Smooth muscle cell (in vitro differentiated cells): Measurements from ENCODE around the gene CFH. TPM values are rescaled to one million over a fixed set of nuclear protein-coding genes. Genes with fewer than 3 reads are reported as not detected.
"Not testable (repeated sequence)": the region's sequence is repeated elsewhere in the genome, so short reads cannot be mapped to it uniquely, and the experiment has no call there.

Experiments
- DNase-seq: peaks from one replicate; lab custom pipeline; 2025; ENCODE audit not compliant: unreplicated experiment; lab: John Stamatoyannopoulos, UW
- H2AFZ ChIP-seq: fragments of 200-600 bp; sonication (generic); 2 replicates; pipeline ENCODE4 v1.6.0; 2016; ENCODE audit warnings: antibody characterized with exemption, low read depth, mild to moderate bottlenecking
- H3F3A ChIP-seq: fragments of 200-600 bp; sonication (generic); 2 replicates; pipeline ENCODE4 v1.6.0; 2017; ENCODE audit warnings: antibody characterized with exemption, low read depth
- H3K27ac ChIP-seq: fragments of 200-600 bp; sonication (generic); 2 replicates; pipeline ENCODE4 v1.5.1; 2016; ENCODE audit warnings: low read depth, mild to moderate bottlenecking
- H3K27me3 ChIP-seq: fragments of 200-600 bp; sonication (generic); 2 replicates; pipeline ENCODE4 v1.6.1; 2016; ENCODE audit warnings: low read depth, mild to moderate bottlenecking
- H3K36me3 ChIP-seq: fragments of 200-600 bp; sonication (generic); 2 replicates; pipeline ENCODE4 v1.5.1; 2016; ENCODE audit warnings: low read depth
- H3K4me1 ChIP-seq: fragments of 200-600 bp; sonication (generic); 2 replicates; pipeline ENCODE4 v1.5.1; 2016; ENCODE audit warnings: low read depth
- H3K4me2 ChIP-seq: fragments of 200-600 bp; sonication (generic); 2 replicates; pipeline ENCODE4 v1.6.0; 2016; ENCODE audit warnings: mild to moderate bottlenecking
- H3K4me3 ChIP-seq: fragments of 200-600 bp; sonication (generic); 2 replicates; pipeline ENCODE4 v1.5.1; 2016; ENCODE audit warnings: mild to moderate bottlenecking
- H3K79me2 ChIP-seq: fragments of 200-600 bp; sonication (generic); 2 replicates; pipeline ENCODE4 v1.6.0; 2016; ENCODE audit warnings: low read depth, mild to moderate bottlenecking
- H3K9ac ChIP-seq: fragments of 200-600 bp; sonication (generic); 2 replicates; pipeline ENCODE4 v1.6.0; 2016; ENCODE audit warnings: low read depth
- H3K9me3 ChIP-seq: fragments of 200-600 bp; sonication (generic); replicated peaks from 2 replicates; pipeline ENCODE4 v1.5.1; 2016; ENCODE audit warnings: low read depth
- H4K20me1 ChIP-seq: fragments of 200-600 bp; sonication (generic); 2 replicates; pipeline ENCODE4 v1.6.0; 2016; ENCODE audit warnings: low read depth
- CTCF ChIP-seq: fragments of 200-600 bp; sonication (generic); IDR thresholded peaks from 2 replicates; pipeline ENCODE4 v1.5.1; 2017; ENCODE audit warnings: borderline replicate concordance, mild to moderate bottlenecking, antibody characterized with exemption; ENCODE audit not compliant: insufficient read depth, poor library complexity, severe bottlenecking
- WGBS: methylation state at CpG from one replicate; pipeline ENCODE4 v1.1.7; 2016; ENCODE audit warnings: low lambda C conversion rate; 5-methylcytosine and 5-hydroxymethylcytosine counted together
- polyA plus RNA-seq: library from polyadenylated mRNA; unstranded; fragments of >200 nt; fragmentation: Nextera tagmentation; extraction: Ambion mirVana; gene quantifications from 2 replicates; pipeline ENCODE4 v1.2.1, GENCODE V29; 2016
- total RNA-seq: library from RNA; depleted of rRNA; stranded (reverse); fragments of >200 nt; gene quantifications from 2 replicates; pipeline ENCODE4 v1.2.3, GENCODE V29; 2014

Gene CFH
- total and polyA plus RNA-seq, 2 experiments from 2014 or later: 71.2 to 99.5 TPM

- DNase-seq, H3K9ac ChIP-seq, H3K4me1 ChIP-seq, H3K27me3 ChIP-seq, H3K27ac ChIP-seq, H3K9me3 ChIP-seq, H3K4me2 ChIP-seq, H2AFZ ChIP-seq, H3K79me2 ChIP-seq, H3K4me3 ChIP-seq, H4K20me1 ChIP-seq, H3K36me3 ChIP-seq, H3F3A ChIP-seq: not testable (repeated sequence)
- 34% methylated on average over 6 of the region's 6 CpGs for WGBS
- peak; percentile 41 for TF ChIP-seq CTCF
Observed at GRCh38 chr1:196743244-196743643, 91.4 kb downstream of the CFH start.

DNA sequence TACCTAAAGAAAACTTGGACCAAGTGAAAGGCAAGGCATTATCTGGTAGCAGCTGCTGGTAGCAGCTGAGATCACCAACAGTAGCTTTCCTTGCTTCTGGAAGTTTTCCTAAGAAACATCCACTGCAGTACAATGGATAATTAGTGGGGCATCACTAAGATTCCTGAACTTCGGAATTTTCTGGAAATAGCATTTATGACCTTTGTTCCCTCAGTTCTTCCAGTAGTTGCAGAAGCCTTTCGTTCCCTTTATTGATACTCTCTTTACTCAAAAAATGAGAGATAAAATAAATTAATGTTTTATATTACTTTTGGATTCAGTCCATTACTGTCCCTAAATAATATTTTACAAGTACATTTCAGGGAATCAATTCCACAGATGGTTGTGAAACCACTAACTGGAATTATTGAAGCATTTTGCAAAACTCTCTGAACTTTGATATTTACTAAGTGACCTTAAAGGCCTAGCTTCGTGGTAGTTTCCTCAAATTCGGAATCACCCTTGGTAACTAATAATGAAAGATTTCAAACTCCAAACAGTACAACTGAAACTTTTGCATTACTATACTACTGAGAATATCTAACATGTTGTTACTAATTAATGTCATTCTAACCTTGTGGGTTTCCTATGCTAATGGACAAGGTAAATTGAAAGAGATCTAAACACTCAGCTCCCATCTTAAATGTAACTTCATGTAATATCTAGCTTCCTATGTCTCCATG lies 113.3 kb downstream of the CFH start:
- DNase-seq, H3K36me3 ChIP-seq, H3K9ac ChIP-seq, H3K79me2 ChIP-seq, H3K4me3 ChIP-seq, H3F3A ChIP-seq, H3K9me3 ChIP-seq, H3K4me2 ChIP-seq, H2AFZ ChIP-seq, H4K20me1 ChIP-seq, H3K27me3 ChIP-seq, H3K4me1 ChIP-seq, H3K27ac ChIP-seq: not testable (repeated sequence)
- WGBS: 94% methylated on average over 4 of the region's 4 CpGs

DNA sequence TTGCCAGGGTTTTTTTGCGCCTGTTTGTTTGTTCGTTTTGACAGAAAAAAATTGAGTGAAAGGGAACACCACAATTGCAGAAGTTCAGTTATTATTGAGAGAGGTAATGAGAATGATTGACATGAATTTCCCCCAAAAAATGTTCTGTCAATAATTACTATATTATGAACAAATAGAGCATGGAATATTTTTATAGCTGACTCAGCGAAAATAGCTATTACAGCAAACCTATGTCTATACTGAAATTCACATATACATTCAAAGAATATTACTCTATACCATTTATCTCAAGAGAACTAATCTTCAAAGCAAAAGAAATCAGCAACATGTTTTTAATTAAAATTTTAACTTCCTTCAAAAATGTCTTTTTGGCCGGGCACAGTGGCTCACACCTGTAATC lies 118.0 kb downstream of the CFH start:
- not testable (repeated sequence) for H2AFZ ChIP-seq, H3K36me3 ChIP-seq, H3K4me1 ChIP-seq, H3F3A ChIP-seq, H3K79me2 ChIP-seq, H3K27me3 ChIP-seq, DNase-seq, H3K4me2 ChIP-seq, H3K9ac ChIP-seq, H3K4me3 ChIP-seq, H4K20me1 ChIP-seq, H3K9me3 ChIP-seq, H3K27ac ChIP-seq
- 97% methylated on average over 4 of the region's 4 CpGs for WGBS

DNA sequence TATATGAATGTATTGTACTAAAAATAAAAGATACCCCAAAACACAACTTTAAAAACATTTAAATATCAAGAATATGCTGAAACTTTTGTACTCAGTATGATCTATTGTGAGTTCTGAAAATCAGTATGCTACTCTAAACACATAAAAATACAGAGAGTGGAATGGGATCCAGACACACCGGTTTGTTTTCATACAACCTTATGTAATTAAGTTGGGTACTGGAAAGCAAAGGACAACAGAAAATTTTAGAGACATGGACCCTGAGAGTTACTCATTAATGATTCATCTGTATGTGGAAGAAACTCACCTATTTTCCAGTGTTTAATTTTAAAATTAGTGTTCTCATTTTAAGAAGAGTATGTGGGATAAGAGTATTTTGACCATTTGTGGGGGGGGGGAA lies 121.9 kb downstream of the CFH start:
- no peak overlapping the region for H2AFZ ChIP-seq
- no peak overlapping the region for H3K4me2 ChIP-seq
- H3K27ac ChIP-seq: no peak overlapping the region
- no peak for DNase-seq
- TF ChIP-seq CTCF: no peak
- no peaks in the 10 kb centered on the region for H3K36me3 ChIP-seq
- no peaks in the 10 kb centered on the region for H3K4me1 ChIP-seq
- 100% methylated on average over 1 of the region's 1 CpG for WGBS
- H3K27me3 ChIP-seq: no peaks in the 10 kb centered on the region
- H3K9me3 ChIP-seq: no peaks in the 10 kb centered on the region
- no peak overlapping the region for H3K9ac ChIP-seq
- no peaks in the 10 kb centered on the region for H3K79me2 ChIP-seq
- no peaks in the 10 kb centered on the region for H4K20me1 ChIP-seq
- H3K4me3 ChIP-seq: no peak overlapping the region
- no peaks in the 10 kb centered on the region for H3F3A ChIP-seq

DNA sequence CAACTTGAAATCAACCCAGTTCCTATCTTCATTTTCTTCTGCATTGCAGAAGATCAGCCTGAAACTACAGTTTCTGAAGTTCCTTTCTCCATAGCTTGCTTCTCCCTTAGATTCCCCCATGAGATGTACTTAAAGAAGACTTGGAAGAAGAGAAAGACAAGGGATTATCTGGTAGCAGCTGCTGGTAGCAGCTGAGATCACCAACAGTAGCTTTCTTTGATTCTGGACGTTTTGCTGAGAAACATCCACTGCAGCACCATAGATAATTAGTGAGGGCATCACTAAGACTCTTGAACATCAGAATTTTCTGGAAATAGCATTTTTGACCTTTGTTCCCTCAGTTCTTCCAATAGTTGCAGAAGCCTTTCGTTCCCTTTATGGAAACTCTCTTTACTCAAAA lies 122.3 kb downstream of the CFH start:
- TF ChIP-seq CTCF: no peak
- Histone ChIP-seq H3K4me1 (no peaks in the 10 kb centered on the region), H3K79me2 (no peaks in the 10 kb centered on the region), H3F3A (no peaks in the 10 kb centered on the region), H3K4me2 (no peak overlapping the region), H4K20me1 (no peaks in the 10 kb centered on the region), H3K27ac (no peak overlapping the region), H2AFZ (no peak overlapping the region), H3K9me3 (no peaks in the 10 kb centered on the region), H3K9ac (no peak overlapping the region), H3K36me3 (no peaks in the 10 kb centered on the region), H3K4me3 (no peak overlapping the region), H3K27me3 (no peaks in the 10 kb centered on the region)
- 61% methylated on average over 2 of the region's 2 CpGs for WGBS
- DNase-seq: no peak
